ENCODE measurements around the gene GDPD4.

GRCh38 chr11:77206264-77207018, 95.0 kb downstream of the GDPD4 start:
- TF ChIP-seq POLR2A (IDR thresholded peaks at IDR 0.05; ENCODE audit: borderline replicate concordance, extremely low read depth, insufficient read depth, insufficient read length) (no peak), CTCF (IDR thresholded peaks at IDR 0.05 in 2 of 3, conservative IDR thresholded peaks at IDR 0.05 in 1 of 3; ENCODE audit: borderline replicate concordance in 1 of 3, insufficient read depth in 1 of 3, low read depth in 2 of 3, low read length in 2 of 3) (no peak)
